B cell (primary cell): ENCODE data around the gene TRIM15.

Experiments
- EZH2 ChIP-seq: IDR thresholded peaks from 2 replicates; pipeline ENCODE4 v1.6.1; 2012; ENCODE audit warnings: borderline replicate concordance, low read depth, mild to moderate bottlenecking, moderate library complexity, low read length; ENCODE audit not compliant: insufficient read depth, poor library complexity, severe bottlenecking
- TF ChIP-seq, protein P1 (sequence below): fragments of 200-600 bp; IDR thresholded peaks from one replicate; pipeline ENCODE4 v1.8.0; 2022; ENCODE audit warnings: antibody characterized with exemption, mild to moderate bottlenecking

DNA sequence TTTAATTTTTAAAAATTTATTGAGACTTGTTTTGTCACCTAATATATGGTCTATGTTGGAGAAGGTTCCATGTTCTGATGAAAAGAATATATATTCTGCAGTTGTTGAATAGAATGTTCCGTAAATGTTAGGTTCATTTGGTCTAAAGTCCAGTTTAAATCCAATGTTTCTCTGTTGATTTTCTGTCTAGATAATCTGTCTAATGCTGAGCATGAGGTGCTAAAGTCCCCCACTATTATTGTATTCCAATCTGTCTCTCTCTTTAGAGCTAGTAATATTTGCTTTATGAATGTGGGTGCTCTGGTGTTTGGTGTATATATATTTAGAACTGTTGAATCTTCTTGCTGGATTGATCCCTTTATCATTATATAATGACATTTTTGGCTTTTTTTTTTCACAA lies 15.5 kb downstream of the TRIM15 start:
- TF ChIP-seq, protein P1, sequence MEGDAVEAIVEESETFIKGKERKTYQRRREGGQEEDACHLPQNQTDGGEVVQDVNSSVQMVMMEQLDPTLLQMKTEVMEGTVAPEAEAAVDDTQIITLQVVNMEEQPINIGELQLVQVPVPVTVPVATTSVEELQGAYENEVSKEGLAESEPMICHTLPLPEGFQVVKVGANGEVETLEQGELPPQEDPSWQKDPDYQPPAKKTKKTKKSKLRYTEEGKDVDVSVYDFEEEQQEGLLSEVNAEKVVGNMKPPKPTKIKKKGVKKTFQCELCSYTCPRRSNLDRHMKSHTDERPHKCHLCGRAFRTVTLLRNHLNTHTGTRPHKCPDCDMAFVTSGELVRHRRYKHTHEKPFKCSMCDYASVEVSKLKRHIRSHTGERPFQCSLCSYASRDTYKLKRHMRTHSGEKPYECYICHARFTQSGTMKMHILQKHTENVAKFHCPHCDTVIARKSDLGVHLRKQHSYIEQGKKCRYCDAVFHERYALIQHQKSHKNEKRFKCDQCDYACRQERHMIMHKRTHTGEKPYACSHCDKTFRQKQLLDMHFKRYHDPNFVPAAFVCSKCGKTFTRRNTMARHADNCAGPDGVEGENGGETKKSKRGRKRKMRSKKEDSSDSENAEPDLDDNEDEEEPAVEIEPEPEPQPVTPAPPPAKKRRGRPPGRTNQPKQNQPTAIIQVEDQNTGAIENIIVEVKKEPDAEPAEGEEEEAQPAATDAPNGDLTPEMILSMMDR: no peak
- no peak for TF ChIP-seq EZH2
